OCI-LY1 (cell line): ENCODE results near the gene SLC35G6.

Source experiments
- H2AFZ ChIP-seq: fragments of 200-600 bp; sonication (generic), shearing (Covaris generic); 2 replicates; pipeline ENCODE4 v1.6.0; 2014; ENCODE audit warnings: antibody characterized with exemption, mild to moderate bottlenecking, low read length
- H3F3A ChIP-seq: fragments of 200-600 bp; sonication (generic), shearing (Covaris generic); 2 replicates; pipeline ENCODE4 v1.6.0; 2014; ENCODE audit warnings: mild to moderate bottlenecking, antibody characterized with exemption, low read length, moderate library complexity; ENCODE audit not compliant: insufficient read depth
- H3K27ac ChIP-seq: fragments of 200-600 bp; sonication (generic); 2 replicates; pipeline ENCODE4 v1.5.1; 2014; ENCODE audit warnings: low read length, mixed run types, mild to moderate bottlenecking, low read depth; ENCODE audit not compliant: poor library complexity, severe bottlenecking
- H3K27me3 ChIP-seq: fragments of 200-600 bp; sonication (generic); 2 replicates; pipeline ENCODE4 v1.6.0; 2014; ENCODE audit warnings: antibody characterized with exemption, mild to moderate bottlenecking, low read length, moderate library complexity; ENCODE audit not compliant: insufficient read depth
- H3K36me3 ChIP-seq: fragments of 200-600 bp; sonication (generic); 2 replicates; pipeline ENCODE4 v1.6.1; 2014; ENCODE audit warnings: mild to moderate bottlenecking, antibody characterized with exemption, low read length, moderate library complexity, mixed read lengths; ENCODE audit not compliant: insufficient read depth
- H3K4me1 ChIP-seq: fragments of 200-600 bp; sonication (generic); 2 replicates; pipeline ENCODE4 v1.5.1; 2014; ENCODE audit warnings: mild to moderate bottlenecking, low read length, moderate library complexity; ENCODE audit not compliant: insufficient read depth, severe bottlenecking
- H3K4me2 ChIP-seq: fragments of 200-600 bp; sonication (generic), shearing (Covaris generic); 2 replicates; pipeline ENCODE4 v1.6.1; 2014; ENCODE audit warnings: low read length
- H3K4me3 ChIP-seq: fragments of 200-600 bp; sonication (generic); 2 replicates; pipeline ENCODE4 v1.5.1; 2014; ENCODE audit warnings: low read length, low read depth, mild to moderate bottlenecking, mixed read lengths; ENCODE audit not compliant: poor library complexity, severe bottlenecking
- H3K79me2 ChIP-seq: fragments of 200-600 bp; shearing (Covaris generic); 2 replicates; pipeline ENCODE4 v1.6.1; 2016; ENCODE audit warnings: mixed run types, low read length, mixed read lengths; ENCODE audit not compliant: insufficient read depth
- H3K9ac ChIP-seq: fragments of 200-600 bp; sonication (generic), shearing (Covaris generic); 2 replicates; pipeline ENCODE4 v1.6.1; 2014; ENCODE audit warnings: mild to moderate bottlenecking, low read length, mixed read lengths
- H3K9me2 ChIP-seq: fragments of 200-600 bp; sonication (generic), shearing (Covaris generic); 2 replicates; pipeline ENCODE4 v1.6.1; 2014; ENCODE audit warnings: low read depth, mild to moderate bottlenecking, low read length, mixed read lengths
- H3K9me3 ChIP-seq: fragments of 200-600 bp; shearing (Covaris generic); 2 replicates; pipeline ENCODE4 v1.6.1; 2014; ENCODE audit warnings: low read length, mixed read lengths
- H4K20me1 ChIP-seq: fragments of 200-600 bp; sonication (generic), shearing (Covaris generic); 2 replicates; pipeline ENCODE4 v1.6.0; 2016; ENCODE audit warnings: mild to moderate bottlenecking, low read length; ENCODE audit not compliant: insufficient read depth
- EZH2 ChIP-seq: fragments of 200-600 bp; sonication (generic), shearing (Covaris generic); IDR thresholded peaks from 2 replicates; pipeline ENCODE4 v1.8.0; 2017; ENCODE audit warnings: borderline replicate concordance, mixed run types, mild to moderate bottlenecking, antibody characterized with exemption, low read length, moderate library complexity, mixed read lengths
- TF ChIP-seq, protein P1 (sequence below): fragments of 200-600 bp; sonication (generic), shearing (Covaris generic); IDR thresholded peaks from 2 replicates; pipeline ENCODE4 v1.5.1; 2017; ENCODE audit warnings: mild to moderate bottlenecking, antibody characterized with exemption, low read length, moderate library complexity, mixed read lengths

Gene SLC35G6

DNA sequence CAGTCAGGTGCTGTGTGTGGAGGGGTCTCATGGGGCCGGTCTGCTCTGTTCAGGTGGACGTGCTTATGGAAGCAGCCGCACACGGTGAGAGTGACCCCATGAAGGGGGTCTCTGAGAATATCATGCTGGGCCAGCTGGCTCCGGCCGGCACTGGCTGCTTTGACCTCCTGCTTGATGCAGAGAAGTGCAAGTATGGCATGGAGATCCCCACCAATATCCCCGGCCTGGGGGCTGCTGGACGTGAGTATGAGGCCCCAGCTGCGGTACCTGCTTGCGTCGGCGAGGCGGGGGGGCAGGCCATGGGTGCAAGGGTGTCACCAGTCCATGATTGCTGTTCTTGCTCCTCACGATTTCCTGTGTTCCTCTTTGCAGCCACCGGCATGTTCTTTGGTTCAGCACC is 30.9 kb downstream of the SLC35G6 start:
- no peaks in the 10 kb centered on the region for H3F3A ChIP-seq

GRCh38 chr17:7512824-7513540 is 31.7 kb downstream of the SLC35G6 start:
- Histone ChIP-seq H3K4me1 (no peaks in the 10 kb centered on the region), H2AFZ (no peak overlapping the region), H3K27me3 (no peaks in the 10 kb centered on the region), H3F3A (no peaks in the 10 kb centered on the region), H3K9ac (no peak overlapping the region), H4K20me1 (no peaks in the 10 kb centered on the region), H3K4me3 (no peak overlapping the region), H3K4me2 (no peak overlapping the region), H3K9me3 (no peaks in the 10 kb centered on the region), H3K79me2 (no peaks in the 10 kb centered on the region), H3K27ac (no peak overlapping the region), H3K36me3 (peaks cover 59% of the 10 kb centered on the region), H3K9me2 (no peaks in the 10 kb centered on the region)
- TF ChIP-seq EZH2, result no peak
- TF ChIP-seq, protein P1, sequence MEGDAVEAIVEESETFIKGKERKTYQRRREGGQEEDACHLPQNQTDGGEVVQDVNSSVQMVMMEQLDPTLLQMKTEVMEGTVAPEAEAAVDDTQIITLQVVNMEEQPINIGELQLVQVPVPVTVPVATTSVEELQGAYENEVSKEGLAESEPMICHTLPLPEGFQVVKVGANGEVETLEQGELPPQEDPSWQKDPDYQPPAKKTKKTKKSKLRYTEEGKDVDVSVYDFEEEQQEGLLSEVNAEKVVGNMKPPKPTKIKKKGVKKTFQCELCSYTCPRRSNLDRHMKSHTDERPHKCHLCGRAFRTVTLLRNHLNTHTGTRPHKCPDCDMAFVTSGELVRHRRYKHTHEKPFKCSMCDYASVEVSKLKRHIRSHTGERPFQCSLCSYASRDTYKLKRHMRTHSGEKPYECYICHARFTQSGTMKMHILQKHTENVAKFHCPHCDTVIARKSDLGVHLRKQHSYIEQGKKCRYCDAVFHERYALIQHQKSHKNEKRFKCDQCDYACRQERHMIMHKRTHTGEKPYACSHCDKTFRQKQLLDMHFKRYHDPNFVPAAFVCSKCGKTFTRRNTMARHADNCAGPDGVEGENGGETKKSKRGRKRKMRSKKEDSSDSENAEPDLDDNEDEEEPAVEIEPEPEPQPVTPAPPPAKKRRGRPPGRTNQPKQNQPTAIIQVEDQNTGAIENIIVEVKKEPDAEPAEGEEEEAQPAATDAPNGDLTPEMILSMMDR, result no peak

More for the DNA sequence above, 30.9 kb downstream of the SLC35G6 start:
- Histone ChIP-seq H3K4me2 (no peak overlapping the region), H3K79me2 (no peaks in the 10 kb centered on the region), H3K36me3 (peaks cover 67% of the 10 kb centered on the region), H2AFZ (no peak overlapping the region), H4K20me1 (no peaks in the 10 kb centered on the region), H3K9ac (no peak overlapping the region), H3K4me1 (no peaks in the 10 kb centered on the region), H3K4me3 (no peak overlapping the region), H3K9me3 (no peaks in the 10 kb centered on the region), H3K27me3 (no peaks in the 10 kb centered on the region), H3K9me2 (no peaks in the 10 kb centered on the region), H3K27ac (no peak overlapping the region)
- TF ChIP-seq, protein P1, result no peak
- TF ChIP-seq EZH2, result no peak

DNA sequence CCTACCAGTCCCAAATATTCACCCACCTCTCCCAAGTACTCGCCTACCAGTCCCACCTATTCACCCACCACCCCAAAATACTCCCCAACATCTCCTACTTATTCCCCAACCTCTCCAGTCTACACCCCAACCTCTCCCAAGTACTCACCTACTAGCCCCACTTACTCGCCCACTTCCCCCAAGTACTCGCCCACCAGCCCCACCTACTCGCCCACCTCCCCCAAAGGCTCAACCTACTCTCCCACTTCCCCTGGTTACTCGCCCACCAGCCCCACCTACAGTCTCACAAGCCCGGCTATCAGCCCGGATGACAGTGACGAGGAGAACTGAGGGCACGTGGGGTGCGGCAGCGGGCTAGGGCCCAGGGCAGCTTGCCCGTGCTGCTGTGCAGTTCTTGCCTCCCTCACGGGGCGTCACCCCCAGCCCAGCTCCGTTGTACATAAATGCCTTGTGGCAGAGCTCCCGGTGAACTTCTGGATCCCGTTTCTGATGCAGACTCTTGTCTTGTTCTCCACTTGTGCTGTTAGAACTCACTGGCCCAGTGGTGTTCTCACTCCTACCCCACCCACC is 32.7 kb downstream of the SLC35G6 start:
- H3K4me2 ChIP-seq, result no peak overlapping the region
- H3F3A ChIP-seq, result no peaks in the 10 kb centered on the region
- no peaks in the 10 kb centered on the region for H3K9me3 ChIP-seq
- H3K27ac ChIP-seq, result no peak overlapping the region
- no peaks in the 10 kb centered on the region for H4K20me1 ChIP-seq
- H3K36me3 ChIP-seq, result peaks cover 49% of the 10 kb centered on the region
- H3K79me2 ChIP-seq, result no peaks in the 10 kb centered on the region
- H2AFZ ChIP-seq, result no peak overlapping the region
- TF ChIP-seq, protein P1, result no peak
- no peak for TF ChIP-seq EZH2
- H3K9me2 ChIP-seq, result no peaks in the 10 kb centered on the region
- no peak overlapping the region for H3K9ac ChIP-seq
- no peak overlapping the region for H3K4me3 ChIP-seq
- no peaks in the 10 kb centered on the region for H3K27me3 ChIP-seq
- no peaks in the 10 kb centered on the region for H3K4me1 ChIP-seq
